C4-2B (cell line): Measurements from ENCODE around the gene CD19.

Experiments used
- CTCF ChIP-seq: fragments of 450-650 bp; conservative IDR thresholded peaks from 2 replicates; pipeline ENCODE4 v1.5.1; 2017; ENCODE audit warnings: mild to moderate bottlenecking
- ZFX ChIP-seq: fragments of 450-650 bp; IDR thresholded peaks from 2 replicates; pipeline ENCODE4 v1.6.1; 2017

- TF ChIP-seq CTCF, result no peak
- no peak for TF ChIP-seq ZFX
Measured at GRCh38 chr16:28893291-28893690, 38.5 kb upstream of the CD19 start.
